GM12878 (cell line): ENCODE data around the gene TAS2R46.

Experiments
- CEBPB ChIP-seq, 2 experiments: fragments of 150-350 bp in 1 of 2; IDR thresholded peaks; 2 replicates each; pipeline ENCODE4 v1.6.1; 2012 to 2014; ENCODE audit warnings: low read depth in 2 of 2, low read length in 2 of 2, borderline replicate concordance in 1 of 2, inconsistent platforms in 1 of 2
- FOS ChIP-seq: IDR thresholded peaks from 3 replicates; pipeline ENCODE4 v1.6.1; 2011; ENCODE audit warnings: borderline replicate concordance; ENCODE audit not compliant: insufficient read length; ENCODE audit errors: extremely low read depth
- GABPA ChIP-seq: IDR thresholded peaks from 2 replicates; pipeline ENCODE4 v1.6.1; 2014; ENCODE audit warnings: antibody characterized with exemption, low read depth, mild to moderate bottlenecking, inconsistent platforms
- PAX5 ChIP-seq: IDR thresholded peaks from 2 replicates; pipeline ENCODE4 v1.6.1; 2011; ENCODE audit warnings: low read depth, low read length, borderline replicate concordance
- POLR2A ChIP-seq: IDR thresholded peaks from 2 replicates; pipeline ENCODE4 v1.6.1; 2011; ENCODE audit warnings: low read depth, mild to moderate bottlenecking, low read length
- ZZZ3 ChIP-seq: IDR thresholded peaks from 2 replicates; pipeline ENCODE4 v1.6.1; 2011; ENCODE audit warnings: low read depth; ENCODE audit not compliant: control insufficient read depth, insufficient read length

DNA sequence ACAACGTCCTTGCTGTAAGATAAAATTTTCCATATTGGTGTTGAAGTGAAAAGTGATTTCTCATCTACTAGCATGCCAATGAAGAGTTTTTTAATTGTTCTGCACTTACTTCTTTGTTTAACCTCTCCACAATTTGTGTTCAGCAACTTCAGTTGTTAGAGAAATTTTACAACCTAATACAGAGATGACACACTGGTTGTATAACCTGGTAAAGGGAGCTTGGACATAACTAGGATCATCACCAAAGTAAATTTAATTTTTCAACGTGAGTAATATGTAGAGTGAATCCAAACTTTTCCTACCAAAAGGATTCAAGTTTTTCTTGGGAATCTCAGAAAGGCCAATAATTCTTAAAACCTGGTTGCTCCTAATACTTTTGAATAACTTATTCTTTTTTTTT, 43.5 kb upstream of the TAS2R46 start:
- TF ChIP-seq PAX5 (no peak), POLR2A (no peak), GABPA (no peak), CEBPB (IDR thresholded peaks at IDR 0.05; ENCODE audit: borderline replicate concordance in 1 of 2, low read depth in 2 of 2, low read length in 2 of 2) (no peak), FOS (no peak), ZZZ3 (no peak)
